Heart left ventricle (tissue), 16 donors: ENCODE measurements around the gene MYOCD. TPM values are rescaled to one million over a fixed set of nuclear protein-coding genes. Genes with fewer than 3 reads are reported as not detected.

Source experiments
- ATAC-seq, 4 donors: fragments of 200-7000 bp; cut with Tn5 transposase; one replicate each; pipeline ENCODE4 v1.9.1; 2020 to 2022; ENCODE audit warnings: moderate library complexity in 4 of 4, mild to moderate bottlenecking in 3 of 4, moderate number of reproducible peaks in 1 of 4
- DNase-seq, 5 donors: peaks; one replicate each; pipeline ENCODE4 v3.0.0-alpha.2; 2020
- H3K27ac ChIP-seq, 12 donors: fragments of 200-600 bp; sonication (generic) in 4 of 12; one replicate each; pipeline versions ENCODE4 v1.5.0 to v1.8.0; 2016 to 2022; ENCODE audit warnings: mild to moderate bottlenecking in 2 of 12
- H3K27me3 ChIP-seq, 9 donors: fragments of 200-600 bp; sonication (generic) in 2 of 9; one replicate each; pipeline versions ENCODE4 v1.5.1 to v1.8.0; 2016 to 2022; ENCODE audit warnings: mild to moderate bottlenecking in 3 of 9
- H3K36me3 ChIP-seq, 9 donors: fragments of 200-600 bp; sonication (generic) in 2 of 9; one replicate each; pipeline versions ENCODE4 v1.5.0 to v1.8.0; 2018 to 2022; ENCODE audit warnings: mild to moderate bottlenecking in 2 of 9
- H3K4me1 ChIP-seq, 12 donors: fragments of 200-600 bp; sonication (generic) in 4 of 12; one replicate each; pipeline versions ENCODE4 v1.5.0 to v1.8.0; 2016 to 2022; ENCODE audit warnings: mild to moderate bottlenecking in 3 of 12
- H3K4me3 ChIP-seq, 12 donors: fragments of 200-600 bp; sonication (generic) in 4 of 12; one replicate each; pipeline versions ENCODE4 v1.5.0 to v1.8.0; 2017 to 2022; ENCODE audit warnings: mild to moderate bottlenecking in 9 of 12, moderate library complexity in 4 of 12
- H3K9me3 ChIP-seq, 12 donors: fragments of 200-600 bp; sonication (generic) in 4 of 12; one replicate each; pipeline versions ENCODE4 v1.5.0 to v1.8.0; 2016 to 2022; ENCODE audit warnings: mild to moderate bottlenecking in 1 of 12
- CTCF ChIP-seq, 12 donors: fragments of 200-600 bp; sonication (generic) in 4 of 12; IDR thresholded peaks; one replicate each; pipeline versions ENCODE4 v1.5.0 to v1.8.0; 2018 to 2022; ENCODE audit warnings: antibody characterized with exemption in 12 of 12, mild to moderate bottlenecking in 5 of 12
- POLR2A ChIP-seq, 2 donors: fragments of 450-650 bp; IDR thresholded peaks; one replicate each; pipeline ENCODE4 v1.6.1; 2017; ENCODE audit warnings: antibody characterized with exemption in 2 of 2, mild to moderate bottlenecking in 2 of 2, moderate library complexity in 2 of 2
- WGBS, 4 donors: extraction: QIAGEN DNeasy Blood & Tissue Kit in 2 of 4; methylation state at CpG; one replicate each; pipeline versions ENCODE4 v1.1.5 to v1.1.7; 2013 to 2018; 5-methylcytosine and 5-hydroxymethylcytosine counted together
- intact Hi-C, 10 donors: fragments of 100-400 bp; cut with DNase I; formaldehyde crosslinking; loops; one replicate each; pipeline versions ENCODE4 v1.11.1 to v1.14.2; 2022
- polyA plus RNA-seq, 2 donors: library from polyadenylated mRNA; stranded (reverse); fragments of 200-250 nt; gene quantifications; one replicate each; pipeline ENCODE4 v1.2.3, GENCODE V29; 2013
- total RNA-seq, 9 donors: library from RNA; depleted of rRNA in 2 of 9; stranded (reverse); fragments of >200 nt in 2 of 9; fragmentation: NEBNext Ultra II Directional in 3 of 9; extraction: Animal tissue kit (Norgen Biotek cat#: 25700) in 3 of 9; gene quantifications; one replicate each; pipeline versions ENCODE4 v1.1.0 to v1.2.4, GENCODE V29; 2016 to 2023
- donor health status: ischemic (EF 13 %, LVEDD 7.1; RV severe dilation, severe dysfunction).
- donor health status: healthy with polysubstance abuse.
- donor health status: DM: no; HTN: yes; CAD: no.
- donor health status: DM: no; HTN: no; CAD: no.
- donor health status: ischemic (EF 25% LVEDD 6.9; RV normal size, moderate dysfunction).
- donor health status: ischemic (EF 25% LVEDD 5.7; RV mildly dilated, moderate dysfunction).
- donor health status: healthy.
- donor health status: DM: yes; HTN: yes; CAD: no.
- donor health status: ischemic (EF 35%, LVEDD 5.7; RV mildly dilated, moderate dysfunction).
- donor health status: nonischemic (EF 11% LVEDD 7.7; RV severe dilation, severe dysfunction).
- donor health status: DM: yes; HTN: yes; CAD: no.
- donor health status: PGD.
- donor health status: ischemic (EF 29% LVEDD 5.4; RV normal size, mild dysfunction).
- donor health status: nonischemic (EF 23%, LVEDD 6.1; RV moderate dilation, normal function).

Gene MYOCD
- total and polyA plus RNA-seq, 11 donors = 12.9 to 77.2 (median 45.9) TPM

GRCh38 chr17:12680993-12681392 lies 15.3 kb downstream of the MYOCD start:
- H3K4me1 ChIP-seq = peaks cover 0 to 88% (median 27%) of the 10 kb centered on the region in 12 donors
- no peaks in the 10 kb centered on the region for H3K36me3 ChIP-seq
- DNase-seq (no peak), ATAC-seq (peak in 3 of 4 donors; percentile 3 to 32 (median 27))
- peak overlapping the region in 2 of 12 donors; percentile 5 to 20 for H3K4me3 ChIP-seq
- no peaks in the 10 kb centered on the region for H3K9me3 ChIP-seq
- 63 to 73% (median 71%) methylated on average over 5 of the region's 5 CpGs for WGBS, 4 donors
- no peaks in the 10 kb centered on the region for H3K27me3 ChIP-seq
- no peak for TF ChIP-seq CTCF (IDR thresholded peaks at IDR 0.05)
- no peak for TF ChIP-seq POLR2A (IDR thresholded peaks at IDR 0.05)
- H3K27ac ChIP-seq = peak overlapping the region; percentile 24 to 80 (median 65)
- intact Hi-C loops = loop anchor here in 2 of 10 donors (5.0 kb wide), 2 partner anchors 51 to 56 kb away; no protein-coding TSS in a partner anchor

- Histone ChIP-seq H3K27ac (peak overlapping the region; percentile 2 to 80 (median 50)), H3K4me1 (peaks cover 0 to 79% (median 25%) of the 10 kb centered on the region in 12 donors), H3K36me3 (no peaks in the 10 kb centered on the region), H3K9me3 (no peaks in the 10 kb centered on the region), H3K4me3 (no peak overlapping the region), H3K27me3 (no peaks in the 10 kb centered on the region)
- DNase-seq (peak in 1 of 5 donors; percentile 67), ATAC-seq (peak in 3 of 4 donors; percentile 48 to 65 (median 64))
- TF ChIP-seq POLR2A (IDR thresholded peaks at IDR 0.05) (no peak), CTCF (IDR thresholded peaks at IDR 0.05) (no peak)
- WGBS, 4 donors = 36 to 49% (median 44%) methylated on average over 10 of the region's 10 CpGs
- intact Hi-C loops = loop anchor here in 2 of 10 donors (5.0 kb wide), 2 partner anchors 49 to 54 kb away; no protein-coding TSS in a partner anchor
These were observed 17.6 kb downstream of the MYOCD start for GRCh38 chr17:12683299-12683698.

- Histone ChIP-seq H3K4me3 (no peak overlapping the region), H3K4me1 (peaks cover 0 to 57% (median 18%) of the 10 kb centered on the region in 12 donors), H3K27ac (peak overlapping the region in 2 of 12 donors; percentile 12 to 79), H3K9me3 (no peaks in the 10 kb centered on the region), H3K27me3 (no peaks in the 10 kb centered on the region), H3K36me3 (no peaks in the 10 kb centered on the region)
- TF ChIP-seq POLR2A (IDR thresholded peaks at IDR 0.05) (no peak), CTCF (IDR thresholded peaks at IDR 0.05) (no peak)
- 40 to 73% (median 52%) methylated on average over 1 of the region's 1 CpG for whole genome bisulfite sequencing, 4 donors
- intact Hi-C loops = no loop called here
- peak in 2 of 4 donors; percentile 53 to 71 for ATAC-seq
- DNase-seq = no peak
These were observed 20.8 kb downstream of the MYOCD start for GRCh38 chr17:12686486-12686885.

- WGBS, 4 donors = 71 to 79% (median 77%) methylated on average over 3 of the region's 3 CpGs
- intact Hi-C loops = no loop called here
- H3K27ac ChIP-seq = no peak overlapping the region
- no peak for ATAC-seq
- peaks cover 0 to 45% (median 13%) of the 10 kb centered on the region in 12 donors for H3K4me1 ChIP-seq
- H3K9me3 ChIP-seq = no peaks in the 10 kb centered on the region
- DNase-seq = no peak
- no peaks in the 10 kb centered on the region for H3K36me3 ChIP-seq
- no peak for TF ChIP-seq CTCF (IDR thresholded peaks at IDR 0.05)
- no peaks in the 10 kb centered on the region for H3K27me3 ChIP-seq
- H3K4me3 ChIP-seq = no peak overlapping the region
These were observed 22.7 kb downstream of the MYOCD start for GRCh38 chr17:12688382-12688781.
